ENCODE results near the gene ZNF438. TPM values are rescaled to one million over a fixed set of nuclear protein-coding genes. Genes with fewer than 3 reads are reported as not detected.

ZNF438 gene
- total RNA-seq, 3 donors from 2014 or later, result 4.7 to 12.3 (median 5.0) TPM

DNA sequence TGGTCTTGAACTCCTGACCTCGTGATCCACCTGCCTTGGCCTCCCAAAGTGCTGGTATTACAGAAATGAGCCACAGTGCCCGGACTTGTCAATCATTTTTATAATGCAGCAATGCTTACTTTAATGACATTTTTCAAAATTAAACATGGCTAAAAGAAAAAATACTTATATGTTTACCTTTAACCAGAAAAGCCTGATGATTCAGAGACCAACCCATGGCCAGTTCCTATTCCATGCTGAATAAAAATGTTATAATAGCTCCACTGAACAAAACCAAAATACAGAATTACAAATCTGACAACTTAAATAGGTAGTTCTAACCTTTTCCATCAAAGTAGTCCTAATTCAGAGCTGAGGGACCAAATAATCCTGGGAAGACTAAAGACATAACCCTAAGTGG is 21.6 kb downstream of the ZNF438 start:
- Histone ChIP-seq H3K9me3 (no peaks in the 10 kb centered on the region), H3K4me3 (no peak overlapping the region), H3K4me1 (ENCODE audit: low read depth) (no peaks in the 10 kb centered on the region), H3K36me3 (ENCODE audit: low read depth) (no peaks in the 10 kb centered on the region)
- ATAC-seq (no peak), DNase-seq (no peak)
- TF ChIP-seq, protein P1, sequence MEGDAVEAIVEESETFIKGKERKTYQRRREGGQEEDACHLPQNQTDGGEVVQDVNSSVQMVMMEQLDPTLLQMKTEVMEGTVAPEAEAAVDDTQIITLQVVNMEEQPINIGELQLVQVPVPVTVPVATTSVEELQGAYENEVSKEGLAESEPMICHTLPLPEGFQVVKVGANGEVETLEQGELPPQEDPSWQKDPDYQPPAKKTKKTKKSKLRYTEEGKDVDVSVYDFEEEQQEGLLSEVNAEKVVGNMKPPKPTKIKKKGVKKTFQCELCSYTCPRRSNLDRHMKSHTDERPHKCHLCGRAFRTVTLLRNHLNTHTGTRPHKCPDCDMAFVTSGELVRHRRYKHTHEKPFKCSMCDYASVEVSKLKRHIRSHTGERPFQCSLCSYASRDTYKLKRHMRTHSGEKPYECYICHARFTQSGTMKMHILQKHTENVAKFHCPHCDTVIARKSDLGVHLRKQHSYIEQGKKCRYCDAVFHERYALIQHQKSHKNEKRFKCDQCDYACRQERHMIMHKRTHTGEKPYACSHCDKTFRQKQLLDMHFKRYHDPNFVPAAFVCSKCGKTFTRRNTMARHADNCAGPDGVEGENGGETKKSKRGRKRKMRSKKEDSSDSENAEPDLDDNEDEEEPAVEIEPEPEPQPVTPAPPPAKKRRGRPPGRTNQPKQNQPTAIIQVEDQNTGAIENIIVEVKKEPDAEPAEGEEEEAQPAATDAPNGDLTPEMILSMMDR (IDR thresholded peaks at IDR 0.05), result no peak
- intact Hi-C loops (cut with DNase I, micrococcal nuclease), result no loop called here

GRCh38 chr10:31005895-31006294 is 25.8 kb downstream of the ZNF438 start:
- Histone ChIP-seq H3K36me3 (ENCODE audit: low read depth) (no peaks in the 10 kb centered on the region), H3K4me3 (no peak overlapping the region), H3K9me3 (no peaks in the 10 kb centered on the region), H3K4me1 (ENCODE audit: low read depth) (no peaks in the 10 kb centered on the region)
- TF ChIP-seq, protein P1 (IDR thresholded peaks at IDR 0.05), result no peak
- DNase-seq (no peak), ATAC-seq (no peak)
- intact Hi-C loops (cut with DNase I, micrococcal nuclease), result no loop called here

DNA sequence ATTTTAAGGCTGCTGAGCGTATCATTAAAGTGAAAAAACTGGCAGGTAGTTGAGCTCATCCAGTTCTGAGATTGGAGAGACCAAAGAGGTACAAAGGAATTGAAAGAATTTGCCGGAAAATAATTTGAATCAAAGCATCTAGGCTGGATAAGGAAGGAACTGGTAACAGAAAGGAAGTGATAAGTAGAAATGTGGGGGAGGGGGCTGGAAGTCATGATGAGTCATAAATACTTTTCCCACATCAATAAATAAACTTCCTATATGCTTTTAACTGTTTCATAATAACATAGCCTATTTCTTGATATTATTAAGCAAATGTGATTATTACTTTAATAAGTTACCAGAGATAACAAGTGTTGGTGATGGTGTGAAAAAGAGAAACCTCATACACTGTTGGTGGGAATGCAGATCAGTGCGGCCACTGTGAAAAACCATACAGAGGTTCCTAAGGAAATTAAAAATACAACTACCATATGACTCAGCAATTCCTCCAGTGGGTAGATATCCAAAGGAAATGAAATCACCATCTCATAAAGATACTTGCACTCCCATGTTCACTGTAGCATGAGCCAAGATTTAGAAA is 27.0 kb downstream of the ZNF438 start:
- DNase-seq (no peak), ATAC-seq (no peak)
- Histone ChIP-seq H3K4me1 (ENCODE audit: low read depth) (no peaks in the 10 kb centered on the region), H3K36me3 (ENCODE audit: low read depth) (no peaks in the 10 kb centered on the region), H3K9me3 (no peaks in the 10 kb centered on the region), H3K4me3 (no peak overlapping the region)
- intact Hi-C loops (cut with DNase I, micrococcal nuclease), result no loop called here
- TF ChIP-seq, protein P1 (IDR thresholded peaks at IDR 0.05), result no peak

GRCh38 chr10:31001740-31002139 is 29.9 kb downstream of the ZNF438 start:
- Histone ChIP-seq H3K4me1 (ENCODE audit: low read depth) (no peaks in the 10 kb centered on the region), H3K36me3 (ENCODE audit: low read depth) (no peaks in the 10 kb centered on the region), H3K9me3 (no peaks in the 10 kb centered on the region), H3K4me3 (no peak overlapping the region)
- no peak for ATAC-seq
- intact Hi-C loops (cut with DNase I, micrococcal nuclease), result no loop called here
- DNase-seq, result no peak
- TF ChIP-seq, protein P1 (IDR thresholded peaks at IDR 0.05), result no peak

DNA sequence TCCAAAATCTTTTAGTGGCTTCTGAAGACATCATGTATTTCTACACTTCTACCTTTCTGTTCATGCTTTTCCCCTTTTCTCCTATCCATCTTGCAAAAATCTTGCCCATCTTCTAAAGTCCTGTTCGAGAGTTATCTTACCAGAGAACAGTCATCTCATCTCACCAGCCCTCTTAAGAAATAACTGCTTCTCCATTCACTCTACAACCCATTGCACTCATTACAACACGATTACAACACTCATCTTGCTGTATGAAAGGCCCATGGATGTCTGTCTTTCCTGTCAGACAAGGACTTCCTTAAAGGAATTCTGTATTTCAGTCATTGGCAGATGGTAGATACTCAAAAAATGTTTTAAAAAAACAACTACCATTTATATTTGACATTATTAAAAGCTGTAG is 30.8 kb downstream of the ZNF438 start:
- intact Hi-C loops (cut with DNase I, micrococcal nuclease), result no loop called here
- Histone ChIP-seq H3K36me3 (ENCODE audit: low read depth) (no peaks in the 10 kb centered on the region), H3K9me3 (no peaks in the 10 kb centered on the region), H3K4me3 (no peak overlapping the region), H3K4me1 (ENCODE audit: low read depth) (no peaks in the 10 kb centered on the region)
- TF ChIP-seq, protein P1 (IDR thresholded peaks at IDR 0.05), result no peak
- ATAC-seq (no peak), DNase-seq (no peak)
